GM18511 (cell line): ENCODE results near the gene HCN2.

Experiments used
- ATAC-seq: cut with Tn5 transposase; IDR thresholded peaks from one replicate; pipeline ENCODE4 v1.9.1; 2021; ENCODE audit warnings: mild to moderate bottlenecking, moderate library complexity; ENCODE audit not compliant: unreplicated experiment

The HCN2 gene

DNA sequence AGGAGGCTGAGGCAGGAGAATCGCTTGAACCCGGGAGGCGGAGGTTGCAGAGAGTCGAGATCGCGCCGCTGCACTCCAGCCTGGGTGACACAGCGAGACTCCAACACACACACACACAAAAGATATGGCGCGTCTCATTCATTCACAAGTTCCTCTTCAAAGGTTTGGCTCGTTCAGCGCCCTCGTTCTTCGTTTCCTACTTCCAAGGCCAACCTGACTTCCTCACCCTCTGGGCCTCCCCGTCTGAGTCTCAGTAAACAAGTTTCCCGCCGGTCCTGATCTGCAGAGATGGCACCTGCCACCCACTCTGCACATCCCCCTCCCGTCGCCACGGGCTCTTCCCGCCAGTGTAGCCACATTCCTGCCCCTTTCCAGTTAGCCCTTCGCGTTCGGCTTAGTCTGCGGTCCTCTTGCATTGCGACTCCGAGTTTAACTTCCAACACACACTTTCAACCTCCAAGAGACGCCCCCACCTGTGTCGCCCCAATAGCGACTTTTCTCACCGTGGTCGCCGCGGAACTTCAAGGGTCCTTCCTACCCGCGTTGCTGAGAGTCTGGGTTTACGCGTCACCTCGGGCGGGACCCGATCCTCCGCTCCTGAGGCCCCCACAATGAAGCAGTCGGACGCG lies 18.6 kb upstream of the HCN2 start:
- no peak for ATAC-seq

DNA sequence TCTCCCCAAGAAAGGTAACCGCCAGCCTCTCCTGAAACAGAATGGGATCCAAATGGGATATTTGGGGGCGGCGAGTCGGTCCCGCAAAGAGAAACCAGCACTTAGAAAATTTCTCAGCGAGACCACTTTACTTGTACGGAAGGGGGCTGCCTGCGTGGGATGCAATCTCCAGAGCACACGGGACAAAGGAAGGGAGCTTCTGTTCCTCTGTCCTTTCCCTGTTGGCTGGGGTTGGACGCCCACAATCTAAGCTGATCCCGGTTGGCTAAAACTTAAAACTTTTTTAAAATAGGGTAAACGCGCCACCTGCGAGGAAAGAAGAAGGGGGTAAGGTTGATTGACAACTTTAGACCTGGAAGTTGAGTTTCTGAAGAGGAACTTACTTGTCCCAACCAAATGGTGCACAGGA lies 18.1 kb upstream of the HCN2 start:
- ATAC-seq: no peak

DNA sequence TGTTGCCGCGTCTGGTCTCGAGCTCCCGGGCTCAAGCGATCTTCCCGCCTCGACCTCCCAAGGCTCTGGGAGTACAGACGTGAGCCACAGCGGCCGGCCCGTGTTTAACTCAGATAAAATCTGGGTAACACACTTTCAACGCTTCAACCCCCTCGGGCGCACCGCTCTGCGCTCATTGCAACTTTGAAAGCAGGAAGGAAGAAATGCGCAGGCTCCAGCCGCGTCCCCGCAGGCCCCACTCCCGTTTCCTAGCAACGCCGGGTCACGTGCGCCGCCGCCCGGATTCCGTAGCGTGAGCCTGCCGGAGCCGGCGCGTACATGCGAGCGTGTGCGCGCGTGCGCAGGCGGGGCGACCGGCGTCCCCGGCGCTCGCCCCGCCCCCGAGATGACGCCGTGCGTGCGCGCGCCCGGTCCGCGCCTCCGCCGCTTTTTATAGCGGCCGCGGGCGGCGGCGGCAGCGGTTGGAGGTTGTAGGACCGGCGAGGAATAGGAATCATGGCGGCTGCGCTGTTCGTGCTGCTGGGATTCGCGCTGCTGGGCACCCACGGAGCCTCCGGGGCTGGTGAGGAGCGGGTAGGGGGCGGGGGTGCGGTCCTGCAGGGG lies 17.4 kb upstream of the HCN2 start, which contains the start of gene BSG:
Gene BSG, plus strand, starts transcription at position 457 of the 603 bp plus-strand sequence. Its CDS starts 39 bp downstream, at position 496.
- peak; percentile 68 for ATAC-seq

DNA sequence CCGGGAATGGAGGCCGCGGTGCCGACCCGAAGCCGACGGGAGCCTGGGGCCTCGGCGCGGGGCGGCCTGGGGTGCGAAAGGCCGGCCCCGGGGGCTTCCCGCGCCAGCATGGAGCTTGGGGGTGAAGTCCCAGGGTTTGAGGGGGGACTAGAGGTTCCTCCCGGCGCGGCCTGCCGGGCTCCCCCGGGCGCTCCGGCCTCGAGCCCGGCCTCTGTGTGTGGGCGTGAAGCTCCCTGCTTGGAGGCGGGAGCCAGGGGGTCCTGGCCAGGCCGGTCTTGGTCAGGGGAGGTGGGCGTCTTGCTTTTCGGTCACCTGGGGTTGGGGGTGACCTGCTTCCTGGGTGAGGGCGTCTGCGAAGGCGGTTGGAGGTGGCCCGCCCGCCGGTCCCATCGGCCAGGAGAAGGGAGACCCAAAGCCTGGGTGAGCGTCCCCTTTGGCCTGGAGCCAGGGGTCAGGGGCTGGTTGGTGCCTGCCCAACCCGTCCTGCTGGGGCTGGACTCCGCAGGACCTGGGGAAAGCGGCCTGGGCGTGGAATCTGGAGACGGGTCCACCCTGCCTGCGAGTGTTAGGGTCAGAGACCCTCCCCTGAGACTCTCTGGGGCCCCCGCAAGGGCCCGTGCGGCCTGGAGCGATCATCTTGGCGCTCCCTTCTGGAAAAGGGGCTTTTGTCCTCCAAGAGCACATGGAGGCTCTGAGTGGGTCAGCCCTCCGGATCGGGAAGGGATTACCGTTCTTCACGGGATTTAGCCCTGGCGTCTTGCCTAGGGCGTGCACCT lies 16.8 kb upstream of the HCN2 start:
- ATAC-seq: peak; percentile 3

DNA sequence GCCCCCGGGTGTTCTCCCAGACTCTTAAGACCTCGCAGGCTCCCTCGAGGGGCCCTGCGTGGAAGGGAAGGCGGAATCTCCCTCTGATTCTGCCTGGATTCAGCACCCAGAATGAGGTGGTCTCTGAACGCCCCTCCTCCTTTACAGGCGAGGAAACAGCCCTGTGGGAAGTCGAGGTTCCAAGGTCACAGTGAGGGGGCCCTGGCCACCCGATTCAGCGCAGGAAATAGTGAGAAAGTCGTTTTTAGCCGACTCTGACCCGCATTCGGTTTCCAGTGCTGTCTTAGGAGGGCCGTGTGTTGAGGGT lies 16.2 kb upstream of the HCN2 start:
- no peak for ATAC-seq

DNA sequence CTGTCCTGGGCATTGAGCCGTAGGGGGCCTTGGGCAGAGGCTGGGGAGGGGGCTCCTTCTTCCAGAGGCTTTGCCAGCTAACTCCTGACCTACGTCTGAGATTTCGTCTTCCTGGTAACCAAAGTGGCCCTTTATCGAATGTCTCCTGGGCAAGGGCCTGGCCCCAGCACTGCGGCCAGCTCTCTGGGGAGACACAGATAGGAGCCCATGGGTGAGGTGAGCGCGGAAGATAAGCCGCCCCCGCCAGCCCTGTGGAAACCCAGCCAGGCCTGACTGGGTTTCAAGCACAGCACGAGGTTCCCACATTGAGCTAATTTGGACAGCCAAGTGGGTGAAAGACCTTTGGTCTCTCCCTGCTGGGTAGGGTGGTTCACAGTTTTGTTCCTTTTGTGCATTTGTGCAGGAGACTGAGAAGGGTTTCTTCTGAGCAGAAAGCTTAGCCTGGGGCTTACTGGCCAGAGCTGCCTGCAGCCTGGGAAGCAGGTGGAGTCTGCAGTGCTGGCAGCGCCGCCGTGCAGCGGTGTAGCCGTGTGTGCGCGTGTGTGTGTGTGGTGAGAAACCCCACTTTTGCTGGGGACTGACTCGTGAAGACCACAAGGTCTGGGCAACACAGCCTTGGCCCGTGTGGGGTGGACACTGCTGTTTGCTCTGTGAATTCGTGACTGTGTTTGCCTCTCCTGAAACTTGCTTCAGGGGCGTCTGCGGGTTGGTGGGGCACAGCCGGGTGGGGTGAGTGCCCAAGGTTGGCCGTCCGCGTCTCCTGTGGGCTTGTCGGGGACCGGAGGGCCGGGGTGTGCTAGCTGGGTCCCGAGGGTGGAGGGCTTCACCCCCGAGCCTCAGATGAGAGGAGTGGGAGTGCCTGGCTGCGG lies 14.8 kb upstream of the HCN2 start:
- no peak for ATAC-seq

DNA sequence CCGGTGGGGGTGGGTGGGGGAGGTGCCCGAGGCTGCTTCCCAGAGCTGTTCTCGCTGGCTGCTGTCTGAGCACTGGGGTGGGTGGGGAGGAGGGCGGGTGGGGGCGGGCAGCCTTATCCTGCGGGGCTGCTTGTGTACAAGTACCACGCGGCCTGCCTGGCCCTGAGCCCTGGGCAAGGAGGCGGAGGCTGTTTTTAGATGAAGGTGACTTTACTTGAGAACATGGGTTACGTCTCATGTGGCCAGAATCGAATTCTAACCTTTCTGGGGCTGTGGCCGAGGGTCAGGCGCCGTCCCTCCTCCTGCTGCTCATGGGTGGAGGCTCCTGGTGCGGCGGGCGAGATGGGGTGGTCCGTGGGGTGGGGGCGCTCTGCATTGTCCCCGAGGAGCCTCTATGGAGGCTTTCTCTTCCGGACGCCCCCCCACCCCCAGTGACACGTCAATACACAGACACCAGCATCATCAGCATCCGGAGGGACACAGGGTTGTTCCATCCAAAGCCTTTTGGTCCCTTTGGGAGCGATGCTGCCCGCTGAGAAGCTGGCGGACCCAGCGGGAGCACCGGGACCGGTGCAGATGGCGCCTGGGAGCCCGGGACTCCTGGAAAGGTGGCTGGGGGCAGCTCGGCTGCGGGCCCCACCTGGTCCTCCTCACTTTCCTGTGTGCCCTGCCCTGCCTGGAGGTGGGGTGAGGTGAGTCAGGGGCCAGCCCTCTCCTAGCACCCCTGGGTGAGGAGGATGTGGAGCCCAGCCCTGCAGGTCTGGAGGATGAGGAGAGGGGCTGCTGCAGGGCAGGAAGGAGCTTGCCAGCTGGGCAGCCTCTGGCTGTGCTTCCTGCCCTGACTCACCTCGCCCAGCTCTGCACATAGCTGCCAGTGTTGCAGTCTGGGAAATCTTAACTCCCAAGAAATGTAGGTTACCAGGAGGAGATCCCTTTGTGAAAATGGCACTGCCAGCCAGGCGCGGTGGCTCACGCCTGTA lies 13.9 kb upstream of the HCN2 start:
- no peak for ATAC-seq

DNA sequence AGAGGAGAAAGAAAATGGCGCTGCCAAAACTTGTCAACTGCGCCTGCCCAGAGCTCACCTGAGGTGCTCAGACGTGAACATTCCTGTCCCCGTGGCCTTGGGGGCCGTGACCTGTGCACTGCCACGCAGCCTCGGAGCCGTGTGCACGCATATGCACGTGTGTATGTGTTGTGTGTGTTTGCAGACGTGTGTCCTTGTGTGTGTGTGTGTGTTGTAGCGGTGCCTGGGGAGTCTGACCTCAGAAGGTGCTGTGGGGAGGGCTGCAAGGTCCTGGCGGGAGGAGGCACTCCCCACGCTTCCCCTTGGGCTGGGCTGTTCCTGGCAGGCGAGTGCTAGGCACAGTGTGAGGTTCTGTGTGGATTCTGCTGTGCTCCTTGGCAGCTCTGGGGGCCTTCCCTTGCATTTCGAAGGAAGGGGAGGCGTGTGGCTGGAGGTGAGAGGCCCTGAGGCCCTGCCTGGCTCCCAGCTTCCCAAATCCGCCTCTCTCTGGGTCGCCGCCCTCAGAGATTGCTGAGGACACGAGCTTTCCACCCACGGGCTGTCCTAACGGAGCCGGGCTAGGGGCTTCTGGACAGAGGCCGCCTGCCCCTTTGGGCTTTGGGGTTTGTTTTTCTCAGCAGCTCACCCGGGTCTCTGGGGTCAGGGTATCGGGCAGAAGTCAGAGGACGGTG lies 12.8 kb upstream of the HCN2 start:
- ATAC-seq: no peak

DNA sequence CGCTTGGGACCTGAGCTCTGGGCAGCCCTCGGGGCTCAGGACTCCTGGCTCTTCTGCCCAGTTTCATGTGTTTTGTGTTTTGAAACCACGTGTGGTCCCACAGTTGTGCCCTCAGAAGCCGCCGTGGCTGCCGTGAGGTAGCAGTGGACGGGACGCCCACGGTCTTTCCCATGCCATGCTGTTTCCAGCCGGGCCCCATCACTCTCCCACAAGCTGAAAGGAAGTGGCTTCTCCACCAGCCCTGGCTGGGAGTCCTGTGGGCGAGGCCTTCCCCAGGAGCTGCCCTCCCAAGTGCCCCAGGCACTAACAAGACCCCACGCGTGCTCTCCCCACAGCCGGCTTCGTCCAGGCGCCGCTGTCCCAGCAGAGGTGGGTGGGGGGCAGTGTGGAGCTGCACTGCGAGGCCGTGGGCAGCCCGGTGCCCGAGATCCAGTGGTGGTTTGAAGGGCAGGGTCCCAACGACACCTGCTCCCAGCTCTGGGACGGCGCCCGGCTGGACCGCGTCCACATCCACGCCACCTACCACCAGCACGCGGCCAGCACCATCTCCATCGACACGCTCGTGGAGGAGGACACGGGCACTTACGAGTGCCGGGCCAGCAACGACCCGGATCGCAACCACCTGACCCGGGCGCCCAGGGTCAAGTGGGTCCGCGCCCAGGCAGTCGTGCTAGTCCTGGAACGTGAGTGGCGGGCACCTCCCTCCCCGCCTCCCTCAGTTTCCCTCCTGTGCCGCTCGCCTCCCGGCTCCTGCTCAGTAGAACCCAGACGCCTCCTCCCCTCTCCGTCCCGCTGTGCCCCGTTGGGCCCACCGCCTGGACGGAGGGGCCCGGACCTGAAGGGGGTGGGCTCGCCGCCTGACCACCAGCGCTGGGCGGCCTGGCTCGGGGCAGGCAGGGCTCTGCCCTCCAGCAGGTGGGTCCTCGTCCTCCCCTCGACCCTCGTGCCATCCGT lies 12.0 kb upstream of the HCN2 start:
- ATAC-seq: no peak

DNA sequence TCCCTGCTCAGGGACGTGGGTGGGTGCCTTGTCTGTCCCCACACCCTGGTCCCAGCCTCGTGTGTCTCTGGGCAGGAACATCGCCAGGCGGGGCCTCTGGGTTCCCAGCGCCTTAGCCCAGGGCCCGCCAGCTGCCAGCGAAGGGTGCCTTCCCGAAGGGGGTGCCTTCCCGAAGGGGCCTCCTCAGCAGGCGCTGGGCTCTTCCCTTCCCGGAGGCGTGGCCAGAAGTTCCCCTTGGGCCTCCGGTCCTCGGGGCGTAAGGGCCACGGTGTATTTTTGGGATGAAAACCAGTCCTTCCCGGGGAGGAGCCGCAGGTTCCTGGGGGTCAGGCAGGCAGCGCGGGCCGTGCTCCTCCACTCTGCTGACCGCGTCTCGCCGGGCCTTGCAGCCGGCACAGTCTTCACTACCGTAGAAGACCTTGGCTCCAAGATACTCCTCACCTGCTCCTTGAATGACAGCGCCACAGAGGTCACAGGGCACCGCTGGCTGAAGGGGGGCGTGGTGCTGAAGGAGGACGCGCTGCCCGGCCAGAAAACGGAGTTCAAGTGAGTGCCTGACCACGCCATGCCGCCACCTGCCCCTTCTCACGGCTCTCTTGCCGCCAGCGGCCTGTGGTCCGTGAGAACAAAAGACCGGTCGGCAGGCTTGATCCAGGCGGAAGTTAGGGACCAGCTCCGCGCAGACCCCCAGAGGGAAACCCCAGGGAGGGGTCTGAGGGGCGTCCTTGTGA lies 10.4 kb upstream of the HCN2 start:
- ATAC-seq: no peak

DNA sequence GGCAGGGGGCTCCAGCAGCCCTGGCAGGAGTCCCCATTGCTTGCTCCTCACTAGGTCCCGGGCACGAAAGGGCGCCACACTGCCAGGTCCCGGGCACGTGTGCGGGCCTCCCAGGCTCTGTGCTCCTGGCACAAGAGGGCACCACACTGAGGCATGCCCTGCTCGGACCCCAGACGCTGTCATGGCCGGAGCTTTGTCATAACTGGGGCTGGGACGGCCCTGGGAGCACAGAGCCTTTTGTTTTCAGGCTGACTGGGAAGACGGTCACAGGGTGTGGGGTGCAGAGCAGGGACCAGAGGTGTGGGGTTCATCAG lies 9.9 kb upstream of the HCN2 start:
- no peak for ATAC-seq

DNA sequence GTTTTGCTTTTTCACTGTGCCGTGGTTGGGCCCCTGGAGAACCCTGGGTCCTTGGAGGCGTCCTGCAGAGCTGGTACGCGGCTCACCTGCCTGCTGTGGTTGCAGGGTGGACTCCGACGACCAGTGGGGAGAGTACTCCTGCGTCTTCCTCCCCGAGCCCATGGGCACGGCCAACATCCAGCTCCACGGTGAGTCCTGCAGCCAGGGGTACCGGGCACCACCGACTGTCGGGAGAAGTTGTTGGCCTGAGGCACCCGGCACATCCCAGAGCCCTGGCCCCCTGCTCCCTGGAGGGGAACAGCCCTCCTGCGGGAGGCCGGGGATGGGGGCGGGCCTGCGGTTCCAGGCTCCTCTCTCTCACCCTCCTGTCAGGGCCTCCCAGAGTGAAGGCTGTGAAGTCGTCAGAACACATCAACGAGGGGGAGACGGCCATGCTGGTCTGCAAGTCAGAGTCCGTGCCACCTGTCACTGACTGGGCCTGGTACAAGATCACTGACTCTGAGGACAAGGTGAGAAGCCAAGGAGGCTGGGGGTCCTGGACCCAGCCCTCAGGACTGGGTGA lies 9.3 kb upstream of the HCN2 start:
- no peak for ATAC-seq

DNA sequence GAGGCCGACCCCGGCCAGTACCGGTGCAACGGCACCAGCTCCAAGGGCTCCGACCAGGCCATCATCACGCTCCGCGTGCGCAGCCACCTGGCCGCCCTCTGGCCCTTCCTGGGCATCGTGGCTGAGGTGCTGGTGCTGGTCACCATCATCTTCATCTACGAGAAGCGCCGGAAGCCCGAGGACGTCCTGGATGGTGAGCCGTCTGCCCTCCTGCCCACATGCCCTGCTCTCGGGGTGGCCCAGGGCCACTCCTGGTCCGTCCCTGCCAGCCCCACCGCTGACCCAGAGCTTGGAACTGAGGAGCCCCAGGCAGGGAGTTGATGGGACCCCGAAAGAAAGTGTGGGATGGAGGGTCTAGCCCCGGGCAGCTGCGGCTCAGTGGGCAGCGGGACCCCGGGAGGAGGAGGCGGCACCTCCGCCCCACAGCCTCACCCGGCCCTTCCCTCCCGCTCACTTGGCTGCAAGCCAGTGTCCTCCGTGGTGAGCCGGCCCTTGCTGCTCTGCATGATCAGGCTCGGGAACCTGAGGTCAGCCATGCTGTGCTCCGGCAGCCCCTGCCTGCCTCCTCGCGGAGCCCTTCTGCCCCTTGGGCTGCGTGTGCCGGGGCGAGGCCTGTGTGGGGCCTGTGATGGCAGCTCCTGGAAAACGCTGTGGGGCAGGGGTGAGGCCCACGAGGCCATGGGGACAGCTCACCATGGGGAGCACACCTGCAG lies 8.1 kb upstream of the HCN2 start:
- ATAC-seq: no peak

DNA sequence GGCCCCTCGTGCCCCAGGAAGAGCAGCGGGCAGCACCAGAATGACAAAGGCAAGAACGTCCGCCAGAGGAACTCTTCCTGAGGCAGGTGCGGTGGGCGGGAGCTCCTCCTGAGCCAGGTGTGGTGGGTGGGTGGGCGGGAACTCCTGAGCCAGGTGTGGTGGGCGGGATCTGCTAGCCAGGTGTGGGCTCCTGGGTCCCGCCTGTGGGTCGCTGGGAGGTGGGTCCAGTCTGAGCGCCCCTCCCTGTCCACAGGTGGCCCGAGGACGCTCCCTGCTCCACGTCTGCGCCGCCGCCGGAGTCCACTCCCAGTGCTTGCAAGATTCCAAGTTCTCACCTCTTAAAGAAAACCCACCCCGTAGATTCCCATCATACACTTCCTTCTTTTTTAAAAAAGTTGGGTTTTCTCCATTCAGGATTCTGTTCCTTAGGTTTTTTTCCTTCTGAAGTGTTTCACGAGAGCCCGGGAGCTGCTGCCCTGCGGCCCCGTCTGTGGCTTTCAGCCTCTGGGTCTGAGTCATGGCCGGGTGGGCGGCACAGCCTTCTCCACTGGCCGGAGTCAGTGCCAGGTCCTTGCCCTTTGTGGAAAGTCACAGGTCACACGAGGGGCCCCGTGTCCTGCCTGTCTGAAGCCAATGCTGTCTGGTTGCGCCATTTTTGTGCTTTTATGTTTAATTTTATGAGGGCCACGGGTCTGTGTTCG lies 7.0 kb upstream of the HCN2 start:
- no peak for ATAC-seq

DNA sequence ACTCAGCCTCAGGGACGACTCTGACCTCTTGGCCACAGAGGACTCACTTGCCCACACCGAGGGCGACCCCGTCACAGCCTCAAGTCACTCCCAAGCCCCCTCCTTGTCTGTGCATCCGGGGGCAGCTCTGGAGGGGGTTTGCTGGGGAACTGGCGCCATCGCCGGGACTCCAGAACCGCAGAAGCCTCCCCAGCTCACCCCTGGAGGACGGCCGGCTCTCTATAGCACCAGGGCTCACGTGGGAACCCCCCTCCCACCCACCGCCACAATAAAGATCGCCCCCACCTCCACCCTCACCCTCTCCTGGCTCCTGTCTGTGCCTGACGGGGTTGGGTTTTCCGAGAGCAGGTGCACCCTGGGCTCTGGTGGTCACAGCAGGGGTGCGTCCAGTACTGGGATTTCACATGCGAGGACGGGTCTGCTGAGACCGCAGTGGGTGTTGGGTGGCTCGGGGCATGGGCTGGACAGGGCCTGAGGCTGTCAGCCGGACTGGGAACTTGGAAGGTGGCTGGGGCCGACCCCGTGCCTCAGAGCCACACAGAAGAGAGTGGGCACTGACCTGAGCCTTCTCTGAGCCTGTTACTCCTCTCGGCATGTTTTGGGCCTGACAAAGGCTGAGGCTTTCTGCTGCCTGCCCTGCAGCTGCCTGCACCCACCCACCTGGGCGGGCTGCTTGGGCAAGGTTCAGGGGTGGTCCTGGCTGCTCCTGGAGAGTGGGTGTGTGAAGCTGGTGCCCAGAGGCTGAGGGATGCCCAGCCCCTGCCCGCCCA lies 6.3 kb upstream of the HCN2 start:
- ATAC-seq: no peak

DNA sequence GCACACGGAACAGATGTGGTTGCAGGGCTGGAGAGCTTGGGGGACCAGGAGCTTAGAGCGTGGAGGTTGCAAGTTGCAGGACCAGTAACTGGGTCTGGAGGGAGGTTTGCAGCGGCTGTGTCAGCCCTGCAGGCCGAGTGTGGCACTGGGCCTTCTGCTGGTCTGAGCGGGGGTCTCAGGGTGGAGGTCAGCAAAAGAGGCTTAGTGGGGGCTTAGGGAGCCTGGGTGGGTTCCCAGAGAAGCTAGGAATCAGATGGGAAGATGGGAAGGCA lies 5.8 kb upstream of the HCN2 start:
- no peak for ATAC-seq
